ENCODE measurements around the gene BNIP2. TPM values are rescaled to one million over a fixed set of nuclear protein-coding genes. Genes with fewer than 3 reads are reported as not detected.

The BNIP2 gene
- polyA plus RNA-seq, 2 of the 4 experiments (the other 2 are of a cell fraction): 101 to 146 TPM

- TF ChIP-seq SREBF2 (IDR thresholded peaks at IDR 0.05) (no peak), NPAS2 (CRISPR knock-in tag; IDR thresholded peaks at IDR 0.05; ENCODE audit: borderline replicate concordance) (no peak), HOXB5 (CRISPR knock-in tag; IDR thresholded peaks at IDR 0.05) (no peak; the same call in 1 of the 2 replicates), KDM1A (IDR thresholded peaks at IDR 0.05; ENCODE audit: low read depth) (no peak), RFX5 (IDR thresholded peaks at IDR 0.05) (0 out of 2 replicates have a peak, but pooled peaks have one; percentile 54), ESRRA (IDR thresholded peaks at IDR 0.05; ENCODE audit: borderline replicate concordance, low read length) (no peak), HOXA7 (CRISPR knock-in tag; IDR thresholded peaks at IDR 0.05) (no peak), MAZ (IDR thresholded peaks at IDR 0.05; ENCODE audit: borderline replicate concordance, low read depth, low read length) (0 out of 2 replicates have a peak, but pooled peaks have one; percentile 14), EP300 (IDR thresholded peaks at IDR 0.05) (0 out of 5 replicates have a peak, but pooled peaks of 1 of the 2 experiments have one; percentile 15), CTCF (IDR thresholded peaks at IDR 0.05) (no peak), JUN (IDR thresholded peaks at IDR 0.05) (peak; percentile 65 to 92), RNF2 (IDR thresholded peaks at IDR 0.05; ENCODE audit: borderline replicate concordance, low read depth) (no peak), CEBPB (IDR thresholded peaks at IDR 0.05) (no peak), HEYL (CRISPR knock-in tag; IDR thresholded peaks at IDR 0.05) (no peak), RCOR1 (IDR thresholded peaks at IDR 0.05; ENCODE audit: low read depth, low read length) (no peak), ZSCAN20 (CRISPR knock-in tag; IDR thresholded peaks at IDR 0.05) (no peak), ELK1 (IDR thresholded peaks at IDR 0.05; ENCODE audit: low read depth, low read length) (no peak), USF2 (IDR thresholded peaks at IDR 0.05) (no peak; the same call in 1 of the 2 replicates), SMC3 (IDR thresholded peaks at IDR 0.05) (no peak), FOXS1 (CRISPR knock-in tag; IDR thresholded peaks at IDR 0.05) (no peak), REST (IDR thresholded peaks at IDR 0.05) (peak; percentile 29; the same call in 1 of the 2 replicates), RAD21 (conservative IDR thresholded peaks at IDR 0.05 in 1 of 2, IDR thresholded peaks at IDR 0.05 in 1 of 2) (no peak), CBX8 (IDR thresholded peaks at IDR 0.05) (no peak), NR3C1 (IDR thresholded peaks at IDR 0.05) (no peak)
Observed at GRCh38 chr15:59688782-59689625, at the start of gene BNIP2 (continued).
